ENCODE data around the gene ARHGAP33.

DNA sequence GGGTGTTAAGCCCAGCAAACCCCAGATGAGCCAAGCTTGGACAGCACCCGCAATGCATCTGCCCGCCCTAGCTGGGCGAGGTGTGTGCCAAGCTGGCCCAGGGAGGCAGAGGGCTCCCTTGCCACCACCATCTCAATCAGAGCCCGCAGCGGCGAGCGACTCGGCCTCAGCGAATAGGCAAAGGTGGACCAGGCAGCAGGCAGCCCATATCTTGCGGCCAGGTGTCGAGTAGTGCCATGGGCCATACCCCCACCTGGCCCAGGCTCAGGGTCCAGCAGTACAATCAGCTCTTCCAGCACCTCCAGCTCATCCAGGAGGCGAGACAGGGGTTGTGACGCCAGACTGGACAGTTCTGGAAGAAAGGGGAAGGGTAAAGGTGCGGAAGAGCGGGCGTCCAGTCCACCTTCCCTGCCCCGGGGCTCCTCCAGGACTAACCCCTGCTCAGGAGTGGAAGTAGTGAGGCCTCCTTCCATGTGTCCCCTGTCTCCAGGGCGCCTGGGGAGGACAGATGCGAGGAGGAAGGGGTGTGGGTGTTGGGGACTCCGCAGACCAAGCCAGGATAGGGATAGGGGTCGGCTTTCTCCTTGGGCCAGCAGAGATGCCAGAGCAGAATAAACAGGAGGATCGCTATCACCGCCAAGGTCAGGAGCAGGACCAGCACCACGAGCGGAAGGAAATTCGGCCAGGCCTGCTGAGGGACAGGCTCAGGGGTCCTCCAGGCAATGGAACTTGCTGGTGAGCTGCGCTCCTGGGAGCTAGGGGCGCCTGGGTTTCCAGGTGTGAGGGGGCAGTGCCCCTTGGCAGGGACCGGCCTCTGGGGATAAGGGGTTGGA is 35.9 kb upstream of the ARHGAP33 start:
- TF ChIP-seq, protein P1, sequence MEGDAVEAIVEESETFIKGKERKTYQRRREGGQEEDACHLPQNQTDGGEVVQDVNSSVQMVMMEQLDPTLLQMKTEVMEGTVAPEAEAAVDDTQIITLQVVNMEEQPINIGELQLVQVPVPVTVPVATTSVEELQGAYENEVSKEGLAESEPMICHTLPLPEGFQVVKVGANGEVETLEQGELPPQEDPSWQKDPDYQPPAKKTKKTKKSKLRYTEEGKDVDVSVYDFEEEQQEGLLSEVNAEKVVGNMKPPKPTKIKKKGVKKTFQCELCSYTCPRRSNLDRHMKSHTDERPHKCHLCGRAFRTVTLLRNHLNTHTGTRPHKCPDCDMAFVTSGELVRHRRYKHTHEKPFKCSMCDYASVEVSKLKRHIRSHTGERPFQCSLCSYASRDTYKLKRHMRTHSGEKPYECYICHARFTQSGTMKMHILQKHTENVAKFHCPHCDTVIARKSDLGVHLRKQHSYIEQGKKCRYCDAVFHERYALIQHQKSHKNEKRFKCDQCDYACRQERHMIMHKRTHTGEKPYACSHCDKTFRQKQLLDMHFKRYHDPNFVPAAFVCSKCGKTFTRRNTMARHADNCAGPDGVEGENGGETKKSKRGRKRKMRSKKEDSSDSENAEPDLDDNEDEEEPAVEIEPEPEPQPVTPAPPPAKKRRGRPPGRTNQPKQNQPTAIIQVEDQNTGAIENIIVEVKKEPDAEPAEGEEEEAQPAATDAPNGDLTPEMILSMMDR (IDR thresholded peaks at IDR 0.05) = no peak
- no peak for TF ChIP-seq POLR2A (IDR thresholded peaks at IDR 0.05)

Data from Peyer's patch (tissue), 4 donors.